Naive thymus-derived CD4-positive, alpha-beta T cell (primary cell): ENCODE data around the gene SLC7A10. TPM values are rescaled to one million over a fixed set of nuclear protein-coding genes. Genes with fewer than 3 reads are reported as not detected.

Experiments used
- ATAC-seq: fragments of 150-1000 bp; cut with Tn5 transposase; 2 replicates; pipeline ENCODE4 v1.10.0; 2021; ENCODE audit warnings: mild to moderate bottlenecking, moderate library complexity
- CTCF ChIA-PET: fragments of 350-600 bp; sonication (Branson Sonifier 250); formaldehyde crosslinking; loops from one replicate; lab custom pipeline; 2021; ENCODE audit warnings: antibody characterized with exemption; lab: Charles Lee
- POLR2A ChIA-PET: fragments of 350-600 bp; sonication (Branson Sonifier 250); formaldehyde crosslinking; loops from one replicate; lab custom pipeline; 2021; ENCODE audit warnings: antibody characterized with exemption, inconsistent platforms; lab: Charles Lee
- DNase-seq, 9 donors: peaks; one replicate each; pipeline versions ENCODE4 v3.0.0 to v3.0.0-alpha.2; 2020 to 2022; ENCODE audit warnings: mixed read lengths in 1 of 9
- H3K27ac ChIP-seq: one replicate; pipeline ENCODE4 v1.7.0; 2013; ENCODE audit warnings: mild to moderate bottlenecking, low read depth, low read length, moderate library complexity
- H3K27me3 ChIP-seq, 2 donors: one replicate each; pipeline ENCODE4 v1.7.0; 2013; ENCODE audit warnings: low read length in 2 of 2, mild to moderate bottlenecking in 2 of 2, moderate library complexity in 2 of 2; ENCODE audit not compliant: control insufficient read depth in 2 of 2, insufficient read depth in 2 of 2
- H3K36me3 ChIP-seq, 3 experiments: 1 replicate in 2 of 3; 2 replicates in 1 of 3; pipeline ENCODE4 v1.7.0; 2013; ENCODE audit warnings: low read length in 3 of 3, mild to moderate bottlenecking in 3 of 3, moderate library complexity in 1 of 3; ENCODE audit not compliant: insufficient read depth in 3 of 3, control insufficient read depth in 2 of 3
- H3K4me1 ChIP-seq, 2 donors: one replicate each; pipeline ENCODE4 v1.7.0; 2013; ENCODE audit warnings: low read length in 2 of 2, mild to moderate bottlenecking in 2 of 2, moderate library complexity in 1 of 2; ENCODE audit not compliant: control insufficient read depth in 2 of 2, insufficient read depth in 2 of 2
- H3K4me3 ChIP-seq: 2 replicates; pipeline ENCODE4 v1.7.0; 2013; ENCODE audit warnings: mild to moderate bottlenecking, low read length
- H3K9me3 ChIP-seq, 3 experiments: 1 replicate in 2 of 3; 2 replicates in 1 of 3; pipeline ENCODE4 v1.7.0; 2013; ENCODE audit warnings: low read length in 3 of 3; ENCODE audit not compliant: control insufficient read depth in 2 of 3
- H3K27ac Mint-ChIP-seq, 9 donors: one replicate each; pipeline ENCODE4 v1.8.0; 2020 to 2022; ENCODE audit warnings: mixed read lengths in 9 of 9, mild to moderate bottlenecking in 8 of 9, moderate library complexity in 5 of 9, inconsistent platforms in 2 of 9
- H3K27me3 Mint-ChIP-seq, 5 donors: one replicate each; pipeline ENCODE4 v1.8.0; 2021 to 2022; ENCODE audit warnings: mixed read lengths in 5 of 5, mild to moderate bottlenecking in 1 of 5
- H3K36me3 Mint-ChIP-seq, 5 donors: one replicate each; pipeline ENCODE4 v1.8.0; 2020 to 2022; ENCODE audit warnings: mixed read lengths in 5 of 5, mild to moderate bottlenecking in 3 of 5, inconsistent platforms in 1 of 5
- H3K4me1 Mint-ChIP-seq, 7 donors: one replicate each; pipeline ENCODE4 v1.8.0; 2020 to 2022; ENCODE audit warnings: mixed read lengths in 7 of 7, mild to moderate bottlenecking in 3 of 7, inconsistent platforms in 1 of 7
- H3K4me3 Mint-ChIP-seq, 10 donors: one replicate each; pipeline ENCODE4 v1.8.0; 2020 to 2022; ENCODE audit warnings: mild to moderate bottlenecking in 10 of 10, mixed read lengths in 10 of 10, moderate library complexity in 6 of 10, inconsistent platforms in 2 of 10
- H3K9me3 Mint-ChIP-seq, 11 donors: one replicate each; pipeline ENCODE4 v1.8.0; 2020 to 2022; ENCODE audit warnings: mixed read lengths in 11 of 11, mild to moderate bottlenecking in 4 of 11, inconsistent platforms in 1 of 11, moderate library complexity in 1 of 11
- intact Hi-C, 2 donors: fragments of 100-400 bp; cut with micrococcal nuclease; formaldehyde crosslinking; loops; one replicate each; pipeline ENCODE4 v1.15.1; 2023
- polyA plus RNA-seq, 2 donors: library from polyadenylated mRNA; unstranded; fragments of 300-500 nt; fragmentation: Illumina TruSeq; gene quantifications; one replicate each; pipeline ENCODE4 v1.2.3, GENCODE V29; 2021
- total RNA-seq, 6 experiments: library from RNA in 5 of 6; stranded (reverse) in 5 of 6; gene quantifications; 1 replicate in 5 of 6; 2 replicates in 1 of 6; pipeline ENCODE4 v1.2.3 and lab custom pipeline; 2021 to 2026

Gene SLC7A10
- total and polyA plus RNA-seq, 7 experiments from 2014 or later = not detected

GRCh38 chr19:33269016-33269415 is 43.4 kb upstream of the SLC7A10 start:
- intact Hi-C loops = no loop called here
- no peak overlapping the region for H3K27ac ChIP-seq
- H3K27ac Mint-ChIP-seq = no peak overlapping the region
- peaks cover 0 to 6% (median 0%) of the 10 kb centered on the region in 7 donors for H3K4me1 Mint-ChIP-seq
- H3K27me3 Mint-ChIP-seq = peaks cover 0 to 9% (median 4%) of the 10 kb centered on the region in 5 donors
- ATAC-seq (no peak), DNase-seq (no peak)
- H3K27me3 ChIP-seq = no peaks in the 10 kb centered on the region
- no peaks in the 10 kb centered on the region for H3K36me3 Mint-ChIP-seq
- H3K9me3 Mint-ChIP-seq = no peaks in the 10 kb centered on the region
- ChIA-PET POLR2A (interaction anchor here (0.7 kb wide), 1 partner anchor 9 kb away, joined by 3 read pairs; no protein-coding TSS in a partner anchor), CTCF (no interaction called here)
- H3K4me3 Mint-ChIP-seq = no peak overlapping the region
- no peaks in the 10 kb centered on the region for H3K36me3 ChIP-seq
- no peak overlapping the region for H3K4me3 ChIP-seq
- no peaks in the 10 kb centered on the region for H3K4me1 ChIP-seq
- H3K9me3 ChIP-seq = no peaks in the 10 kb centered on the region

GRCh38 chr19:33268162-33268991 is 42.7 kb upstream of the SLC7A10 start:
- H3K27me3 Mint-ChIP-seq = peaks cover 0 to 9% (median 4%) of the 10 kb centered on the region in 5 donors
- peaks cover 0 to 3% (median 0%) of the 10 kb centered on the region in 7 donors for H3K4me1 Mint-ChIP-seq
- CTCF ChIA-PET = no interaction called here
- no peaks in the 10 kb centered on the region for H3K36me3 ChIP-seq
- POLR2A ChIA-PET = interaction anchor here (0.7 kb wide), 1 partner anchor 10 kb away, joined by 3 read pairs; no protein-coding TSS in a partner anchor
- H3K27ac Mint-ChIP-seq = no peak overlapping the region
- H3K27me3 ChIP-seq = no peaks in the 10 kb centered on the region
- no peaks in the 10 kb centered on the region for H3K9me3 ChIP-seq
- ATAC-seq (peak; percentile 62), DNase-seq (no peak)
- no peak overlapping the region for H3K4me3 Mint-ChIP-seq
- intact Hi-C loops = no loop called here
- no peaks in the 10 kb centered on the region for H3K9me3 Mint-ChIP-seq
- no peaks in the 10 kb centered on the region for H3K4me1 ChIP-seq
- no peak overlapping the region for H3K27ac ChIP-seq
- H3K36me3 Mint-ChIP-seq = no peaks in the 10 kb centered on the region
- H3K4me3 ChIP-seq = no peak overlapping the region

DNA sequence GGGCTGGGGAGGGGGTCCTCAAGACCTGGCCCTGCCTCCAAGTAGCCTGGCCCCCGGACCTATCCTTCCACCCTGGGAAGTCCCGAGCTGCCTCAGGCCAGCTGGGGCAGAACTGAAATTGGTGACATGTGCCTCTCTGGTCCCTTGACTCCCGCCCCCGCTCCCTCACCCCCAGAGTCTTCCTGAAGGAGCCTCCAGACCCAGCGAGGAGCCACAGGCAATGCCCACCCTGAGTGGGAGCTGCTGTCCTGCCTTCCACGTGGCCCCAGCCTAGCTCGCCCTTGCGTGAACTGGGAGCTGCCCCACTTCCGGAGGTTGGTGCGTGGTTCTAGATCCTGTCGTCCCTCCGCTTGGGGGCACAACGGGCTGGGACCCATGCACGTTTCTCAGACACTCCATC is 42.1 kb upstream of the SLC7A10 start:
- intact Hi-C loops = no loop called here
- peak; percentile 21 for ATAC-seq
- H3K4me3 ChIP-seq = no peak overlapping the region
- no peak for DNase-seq
- Mint-ChIP-seq H3K36me3 (no peaks in the 10 kb centered on the region), H3K27me3 (peaks cover under 1 to 9% (median 4%) of the 10 kb centered on the region in 5 donors), H3K4me1 (peaks cover 0 to 3% (median 0%) of the 10 kb centered on the region in 7 donors), H3K9me3 (no peaks in the 10 kb centered on the region), H3K4me3 (no peak overlapping the region), H3K27ac (no peak overlapping the region)
- no peak overlapping the region for H3K27ac ChIP-seq
- no peaks in the 10 kb centered on the region for H3K36me3 ChIP-seq
- H3K9me3 ChIP-seq = no peaks in the 10 kb centered on the region
- ChIA-PET CTCF (no interaction called here), POLR2A (no interaction called here)
- H3K27me3 ChIP-seq = no peaks in the 10 kb centered on the region
- H3K4me1 ChIP-seq = no peaks in the 10 kb centered on the region

DNA sequence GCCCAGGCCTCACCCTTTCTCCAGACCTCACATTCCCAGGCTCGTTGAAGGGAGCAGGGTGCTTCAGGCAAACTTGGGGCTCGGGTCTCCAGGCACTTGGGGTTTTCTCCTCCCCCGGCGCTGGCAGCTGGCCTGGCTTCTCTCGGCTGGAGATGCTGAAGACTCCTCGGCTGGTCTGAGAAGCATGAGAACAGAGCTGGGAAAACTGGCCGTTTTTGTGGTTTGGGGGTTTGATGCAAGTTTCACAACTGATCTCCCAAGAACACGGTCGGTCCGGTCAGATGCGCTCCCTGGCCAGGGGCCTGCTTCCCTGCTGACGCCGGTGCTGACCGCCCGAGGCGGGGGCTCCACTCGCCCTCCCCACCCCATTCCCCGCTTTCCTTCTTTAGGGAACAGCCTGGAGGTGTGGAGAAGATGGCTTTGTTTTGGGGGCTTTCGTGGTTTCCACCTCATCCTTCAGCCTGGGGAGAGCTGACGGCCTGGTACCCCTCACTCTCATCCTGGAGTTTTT is 41.4 kb upstream of the SLC7A10 start:
- Mint-ChIP-seq H3K27me3 (peaks cover 4 to 13% (median 7%) of the 10 kb centered on the region in 5 donors), H3K4me1 (peaks cover 0 to 7% (median 0%) of the 10 kb centered on the region in 7 donors), H3K4me3 (no peak overlapping the region), H3K9me3 (peaks cover 0 to 2% (median 0%) of the 10 kb centered on the region in 11 donors), H3K27ac (no peak overlapping the region), H3K36me3 (no peaks in the 10 kb centered on the region)
- H3K36me3 ChIP-seq = no peaks in the 10 kb centered on the region
- ATAC-seq (no peak), DNase-seq (no peak)
- intact Hi-C loops = no loop called here
- no peak overlapping the region for H3K27ac ChIP-seq
- no peaks in the 10 kb centered on the region for H3K9me3 ChIP-seq
- no peak overlapping the region for H3K4me3 ChIP-seq
- no peaks in the 10 kb centered on the region for H3K4me1 ChIP-seq
- POLR2A ChIA-PET = no interaction called here
- CTCF ChIA-PET = no interaction called here
- no peaks in the 10 kb centered on the region for H3K27me3 ChIP-seq

GRCh38 chr19:33264881-33265445 is 39.3 kb upstream of the SLC7A10 start:
- Histone ChIP-seq H3K4me1 (peaks cover 0 to 7% of the 10 kb centered on the region in 2 donors), H3K36me3 (no peaks in the 10 kb centered on the region), H3K27ac (no peak overlapping the region), H3K27me3 (no peaks in the 10 kb centered on the region), H3K9me3 (no peaks in the 10 kb centered on the region), H3K4me3 (no peak overlapping the region)
- H3K4me3 Mint-ChIP-seq = no peak overlapping the region
- H3K36me3 Mint-ChIP-seq = no peaks in the 10 kb centered on the region
- H3K9me3 Mint-ChIP-seq = peaks cover 0 to 2% (median 0%) of the 10 kb centered on the region in 11 donors
- no peak overlapping the region for H3K27ac Mint-ChIP-seq
- DNase-seq (no peak), ATAC-seq (no peak)
- ChIA-PET POLR2A (no interaction called here), CTCF (no interaction called here)
- H3K4me1 Mint-ChIP-seq = peaks cover 0 to 14% (median 6%) of the 10 kb centered on the region in 7 donors
- H3K27me3 Mint-ChIP-seq = peaks cover 5 to 25% (median 11%) of the 10 kb centered on the region in 5 donors
- intact Hi-C loops = no loop called here

DNA sequence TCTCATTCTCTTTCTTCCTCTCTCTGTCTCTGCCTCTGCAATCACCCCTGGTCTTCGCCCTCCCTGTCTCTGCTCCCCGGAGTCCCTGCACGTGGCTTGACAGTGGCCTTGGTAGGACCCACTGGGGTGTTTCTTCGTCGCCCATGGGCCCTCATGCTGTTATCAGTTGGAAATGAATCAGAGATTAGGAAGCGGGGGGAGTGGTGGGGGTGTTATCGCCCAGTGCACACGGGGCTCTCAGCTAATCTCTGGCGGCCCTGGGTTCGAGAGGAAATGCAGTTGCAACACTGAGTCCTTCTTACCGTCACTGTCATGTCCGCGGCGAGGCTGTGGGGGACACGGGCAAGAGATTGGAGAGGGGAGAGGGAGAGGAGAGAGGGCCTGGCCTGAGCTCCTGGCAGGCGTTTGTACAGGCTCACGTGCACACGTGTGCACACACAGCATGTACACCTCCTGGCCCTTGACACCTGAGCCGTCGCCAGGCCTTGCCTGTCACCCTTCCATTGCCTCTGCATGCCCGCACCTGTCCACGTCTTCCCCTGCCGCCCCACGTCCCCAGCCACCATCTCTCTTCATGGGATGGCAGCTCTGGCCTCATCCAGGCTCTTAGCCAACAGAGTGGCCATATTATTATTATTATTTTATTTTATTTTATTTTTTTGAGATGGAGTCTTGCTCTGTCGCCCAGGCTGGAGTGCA is 37.8 kb upstream of the SLC7A10 start:
- H3K4me3 Mint-ChIP-seq = no peak overlapping the region
- intact Hi-C loops = no loop called here
- no peak overlapping the region for H3K27ac Mint-ChIP-seq

More for the DNA sequence above, 37.8 kb upstream of the SLC7A10 start:
- H3K9me3 Mint-ChIP-seq = peaks cover 0 to 8% (median 2%) of the 10 kb centered on the region in 11 donors
- Histone ChIP-seq H3K27ac (no peak overlapping the region), H3K36me3 (no peaks in the 10 kb centered on the region), H3K4me1 (peaks cover 0 to 7% of the 10 kb centered on the region in 2 donors), H3K27me3 (no peaks in the 10 kb centered on the region), H3K4me3 (no peak overlapping the region), H3K9me3 (no peaks in the 10 kb centered on the region)
- POLR2A ChIA-PET = no interaction called here
- H3K36me3 Mint-ChIP-seq = no peaks in the 10 kb centered on the region
- peaks cover 0 to 14% (median 6%) of the 10 kb centered on the region in 7 donors for H3K4me1 Mint-ChIP-seq
- CTCF ChIA-PET = no interaction called here
- peaks cover 5 to 32% (median 17%) of the 10 kb centered on the region in 5 donors for H3K27me3 Mint-ChIP-seq
- ATAC-seq = peak; percentile 39
- no peak for DNase-seq
